ENCODE measurements around the gene SASH1. TPM values are rescaled to one million over a fixed set of nuclear protein-coding genes. Genes with fewer than 3 reads are reported as not detected.

Gene SASH1
- total RNA-seq, 1 experiment from 2014 or later = 27.4 TPM

DNA sequence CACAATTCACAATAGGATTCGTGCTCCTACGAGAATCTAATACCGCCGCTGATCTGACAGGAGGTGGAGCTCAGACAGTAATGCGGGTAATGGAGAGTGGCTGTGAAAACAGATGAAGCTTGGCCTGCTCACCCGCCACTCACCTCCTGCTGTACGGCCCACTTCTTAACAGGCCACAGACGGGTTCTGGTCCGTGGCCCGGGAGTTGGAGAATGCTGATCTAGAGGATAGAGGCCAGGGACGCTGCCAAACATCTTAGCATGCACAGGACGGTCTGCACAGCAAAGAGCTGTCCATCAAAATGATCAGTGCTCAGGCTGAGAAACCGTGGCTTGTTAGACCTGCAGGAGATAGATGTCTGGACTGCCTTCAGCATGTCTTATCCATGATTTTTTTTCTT is 186.4 kb downstream of the SASH1 start:
- ChIA-PET POLR2A (no interaction called here), CTCF (no interaction called here)
- DNase-seq (ENCODE audit: low spot score) = no peak
- Mint-ChIP-seq H3K4me1 (peaks cover 31% of the 10 kb centered on the region), H3K27me3 (ENCODE audit: low read depth) (no peaks in the 10 kb centered on the region), H3K4me3 (no peak overlapping the region), H3K36me3 (peaks cover 62% of the 10 kb centered on the region), H3K27ac (0 out of 2 replicates have a peak overlapping the region, but pooled peaks have one; percentile 13), H3K9me3 (no peaks in the 10 kb centered on the region)
- ATAC-seq = no peak
- TF ChIP-seq, protein P1, sequence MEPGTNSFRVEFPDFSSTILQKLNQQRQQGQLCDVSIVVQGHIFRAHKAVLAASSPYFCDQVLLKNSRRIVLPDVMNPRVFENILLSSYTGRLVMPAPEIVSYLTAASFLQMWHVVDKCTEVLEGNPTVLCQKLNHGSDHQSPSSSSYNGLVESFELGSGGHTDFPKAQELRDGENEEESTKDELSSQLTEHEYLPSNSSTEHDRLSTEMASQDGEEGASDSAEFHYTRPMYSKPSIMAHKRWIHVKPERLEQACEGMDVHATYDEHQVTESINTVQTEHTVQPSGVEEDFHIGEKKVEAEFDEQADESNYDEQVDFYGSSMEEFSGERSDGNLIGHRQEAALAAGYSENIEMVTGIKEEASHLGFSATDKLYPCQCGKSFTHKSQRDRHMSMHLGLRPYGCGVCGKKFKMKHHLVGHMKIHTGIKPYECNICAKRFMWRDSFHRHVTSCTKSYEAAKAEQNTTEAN (CRISPR knock-in tag; IDR thresholded peaks at IDR 0.05) = no peak
- TF ChIP-seq ZNF317 (CRISPR knock-in tag; IDR thresholded peaks at IDR 0.05; ENCODE audit: borderline replicate concordance, low read depth) (no peak), JAZF1 (CRISPR knock-in tag; IDR thresholded peaks at IDR 0.05) (no peak), ZSCAN18 (CRISPR knock-in tag; IDR thresholded peaks at IDR 0.05) (no peak), ZNF121 (CRISPR knock-in tag; IDR thresholded peaks at IDR 0.05) (no peak), ZMAT4 (CRISPR knock-in tag; IDR thresholded peaks at IDR 0.05) (no peak), TEAD4 (CRISPR knock-in tag; IDR thresholded peaks at IDR 0.05) (no peak), SMAD3 (CRISPR knock-in tag; IDR thresholded peaks at IDR 0.05; ENCODE audit: borderline replicate concordance) (no peak), ZNF512 (CRISPR knock-in tag; IDR thresholded peaks at IDR 0.05; ENCODE audit: borderline replicate concordance) (no peak), CBFB (CRISPR knock-in tag; IDR thresholded peaks at IDR 0.05; ENCODE audit: low read depth) (no peak), ZNF263 (CRISPR knock-in tag; IDR thresholded peaks at IDR 0.05; ENCODE audit: low read depth) (no peak), ESRRA (CRISPR knock-in tag; IDR thresholded peaks at IDR 0.05; ENCODE audit: borderline replicate concordance) (no peak), TCF7 (CRISPR knock-in tag; IDR thresholded peaks at IDR 0.05; ENCODE audit: low read depth) (no peak), NFE2L1 (CRISPR knock-in tag; IDR thresholded peaks at IDR 0.05) (no peak), ZNF532 (CRISPR knock-in tag; IDR thresholded peaks at IDR 0.05; ENCODE audit: borderline replicate concordance) (no peak), ZNF671 (CRISPR knock-in tag; IDR thresholded peaks at IDR 0.05) (no peak), OVOL2 (CRISPR knock-in tag; IDR thresholded peaks at IDR 0.05; ENCODE audit: borderline replicate concordance) (no peak), ZNF396 (CRISPR knock-in tag; IDR thresholded peaks at IDR 0.05; ENCODE audit: borderline replicate concordance) (no peak)
- TF ChIP-seq, protein P2, sequence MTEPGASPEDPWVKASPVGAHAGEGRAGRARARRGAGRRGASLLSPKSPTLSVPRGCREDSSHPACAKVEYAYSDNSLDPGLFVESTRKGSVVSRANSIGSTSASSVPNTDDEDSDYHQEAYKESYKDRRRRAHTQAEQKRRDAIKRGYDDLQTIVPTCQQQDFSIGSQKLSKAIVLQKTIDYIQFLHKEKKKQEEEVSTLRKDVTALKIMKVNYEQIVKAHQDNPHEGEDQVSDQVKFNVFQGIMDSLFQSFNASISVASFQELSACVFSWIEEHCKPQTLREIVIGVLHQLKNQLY (CRISPR knock-in tag; IDR thresholded peaks at IDR 0.05) = no peak

Measured in WTC11 (cell line).